ENCODE measurements around the gene HADHB.

Gene HADHB

GRCh38 chr2:26312471-26312870 lies 67.7 kb downstream of the HADHB start:
- TF ChIP-seq, protein P1, sequence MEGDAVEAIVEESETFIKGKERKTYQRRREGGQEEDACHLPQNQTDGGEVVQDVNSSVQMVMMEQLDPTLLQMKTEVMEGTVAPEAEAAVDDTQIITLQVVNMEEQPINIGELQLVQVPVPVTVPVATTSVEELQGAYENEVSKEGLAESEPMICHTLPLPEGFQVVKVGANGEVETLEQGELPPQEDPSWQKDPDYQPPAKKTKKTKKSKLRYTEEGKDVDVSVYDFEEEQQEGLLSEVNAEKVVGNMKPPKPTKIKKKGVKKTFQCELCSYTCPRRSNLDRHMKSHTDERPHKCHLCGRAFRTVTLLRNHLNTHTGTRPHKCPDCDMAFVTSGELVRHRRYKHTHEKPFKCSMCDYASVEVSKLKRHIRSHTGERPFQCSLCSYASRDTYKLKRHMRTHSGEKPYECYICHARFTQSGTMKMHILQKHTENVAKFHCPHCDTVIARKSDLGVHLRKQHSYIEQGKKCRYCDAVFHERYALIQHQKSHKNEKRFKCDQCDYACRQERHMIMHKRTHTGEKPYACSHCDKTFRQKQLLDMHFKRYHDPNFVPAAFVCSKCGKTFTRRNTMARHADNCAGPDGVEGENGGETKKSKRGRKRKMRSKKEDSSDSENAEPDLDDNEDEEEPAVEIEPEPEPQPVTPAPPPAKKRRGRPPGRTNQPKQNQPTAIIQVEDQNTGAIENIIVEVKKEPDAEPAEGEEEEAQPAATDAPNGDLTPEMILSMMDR (IDR thresholded peaks at IDR 0.05; ENCODE audit: low read depth, low read length, missing control alignments), result no peak
- in situ Hi-C loops (cut with HindIII; ENCODE audit: low pct_ligation_motif_present, low sequenced_read_pairs), result no loop called here
- Histone ChIP-seq H3K27ac (no peak overlapping the region), H3K4me3 (ENCODE audit: low read depth, low read length) (no peak overlapping the region), H3K27me3 (replicated peaks) (peaks cover 5% of the 10 kb centered on the region), H3K36me3 (replicated peaks) (no peaks in the 10 kb centered on the region)
- no peak for DNase-seq

- in situ Hi-C loops (cut with HindIII; ENCODE audit: low pct_ligation_motif_present, low sequenced_read_pairs), result no loop called here
- no peaks in the 10 kb centered on the region for H3K36me3 ChIP-seq (replicated peaks)
- H3K27ac ChIP-seq, result no peak overlapping the region
- peaks cover 5% of the 10 kb centered on the region for H3K27me3 ChIP-seq (replicated peaks)
- DNase-seq, result no peak
- H3K4me3 ChIP-seq (ENCODE audit: low read depth, low read length), result no peak overlapping the region
- TF ChIP-seq, protein P1 (IDR thresholded peaks at IDR 0.05; ENCODE audit: low read depth, low read length, missing control alignments), result no peak
These were observed 68.7 kb downstream of the HADHB start for GRCh38 chr2:26313446-26313845.

GRCh38 chr2:26314243-26314642 lies 69.5 kb downstream of the HADHB start:
- H3K27me3 ChIP-seq (replicated peaks), result peaks cover 5% of the 10 kb centered on the region
- in situ Hi-C loops (cut with HindIII; ENCODE audit: low pct_ligation_motif_present, low sequenced_read_pairs), result no loop called here

DNA sequence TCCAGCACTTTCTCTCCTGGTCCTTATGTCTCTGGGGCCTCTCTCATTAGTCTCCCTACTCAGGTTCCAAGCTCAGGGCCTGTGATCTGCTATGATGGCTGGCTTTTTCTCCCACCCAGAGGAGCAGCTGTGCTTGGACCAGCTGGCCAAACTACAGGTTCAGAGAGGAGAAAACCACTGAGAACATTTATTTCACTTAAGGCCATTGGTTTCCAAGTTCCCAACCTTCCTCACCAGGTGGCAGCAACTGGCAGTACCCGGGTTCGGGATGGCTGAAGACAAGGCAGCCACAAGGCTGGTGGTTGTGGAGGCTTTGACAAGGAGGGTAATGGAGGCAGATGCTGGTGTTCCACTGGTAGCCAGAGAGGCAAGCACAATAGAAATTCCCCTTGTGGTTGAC lies 71.3 kb downstream of the HADHB start:
- no peaks in the 10 kb centered on the region for H3K36me3 ChIP-seq (replicated peaks)
- H3K27ac ChIP-seq, result no peak overlapping the region
- H3K4me3 ChIP-seq (ENCODE audit: low read depth, low read length), result no peak overlapping the region
- DNase-seq, result no peak
- TF ChIP-seq, protein P1 (IDR thresholded peaks at IDR 0.05; ENCODE audit: low read depth, low read length, missing control alignments), result peak; percentile 54
- in situ Hi-C loops (cut with HindIII; ENCODE audit: low pct_ligation_motif_present, low sequenced_read_pairs), result no loop called here
- peaks cover 5% of the 10 kb centered on the region for H3K27me3 ChIP-seq (replicated peaks)

More at GRCh38 chr2:26314243-26314642, 69.5 kb downstream of the HADHB start:
- no peak overlapping the region for H3K27ac ChIP-seq
- DNase-seq, result no peak
- TF ChIP-seq, protein P1 (IDR thresholded peaks at IDR 0.05; ENCODE audit: low read depth, low read length, missing control alignments), result peak; percentile 30
- no peaks in the 10 kb centered on the region for H3K36me3 ChIP-seq (replicated peaks)
- no peak overlapping the region for H3K4me3 ChIP-seq (ENCODE audit: low read depth, low read length)

DNA sequence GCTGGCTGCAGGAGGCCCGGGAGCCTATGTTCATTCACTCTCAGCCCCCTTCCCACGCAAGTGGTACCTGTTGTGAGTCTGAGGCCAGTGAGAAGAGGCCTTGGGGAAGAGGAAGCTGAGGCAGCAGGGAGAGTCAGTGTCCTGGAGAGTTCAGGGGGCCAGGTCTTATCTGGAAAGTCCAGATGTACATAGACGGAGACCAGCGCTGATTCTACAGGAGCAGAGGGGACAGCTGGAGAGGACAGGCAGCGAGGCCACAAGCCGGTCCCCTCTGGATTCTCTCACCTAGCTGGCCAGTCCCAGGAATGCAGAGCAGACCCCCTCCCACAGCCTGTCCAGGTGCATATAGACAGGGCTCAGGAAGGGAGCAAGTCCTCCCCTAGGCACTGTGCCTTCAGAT lies 72.1 kb downstream of the HADHB start:
- DNase-seq, result no peak
- in situ Hi-C loops (cut with HindIII; ENCODE audit: low pct_ligation_motif_present, low sequenced_read_pairs), result no loop called here
- TF ChIP-seq, protein P1 (IDR thresholded peaks at IDR 0.05; ENCODE audit: low read depth, low read length, missing control alignments), result no peak
- Histone ChIP-seq H3K27me3 (replicated peaks) (peaks cover 5% of the 10 kb centered on the region), H3K4me3 (ENCODE audit: low read depth, low read length) (no peak overlapping the region), H3K27ac (no peak overlapping the region), H3K36me3 (replicated peaks) (no peaks in the 10 kb centered on the region)

DNA sequence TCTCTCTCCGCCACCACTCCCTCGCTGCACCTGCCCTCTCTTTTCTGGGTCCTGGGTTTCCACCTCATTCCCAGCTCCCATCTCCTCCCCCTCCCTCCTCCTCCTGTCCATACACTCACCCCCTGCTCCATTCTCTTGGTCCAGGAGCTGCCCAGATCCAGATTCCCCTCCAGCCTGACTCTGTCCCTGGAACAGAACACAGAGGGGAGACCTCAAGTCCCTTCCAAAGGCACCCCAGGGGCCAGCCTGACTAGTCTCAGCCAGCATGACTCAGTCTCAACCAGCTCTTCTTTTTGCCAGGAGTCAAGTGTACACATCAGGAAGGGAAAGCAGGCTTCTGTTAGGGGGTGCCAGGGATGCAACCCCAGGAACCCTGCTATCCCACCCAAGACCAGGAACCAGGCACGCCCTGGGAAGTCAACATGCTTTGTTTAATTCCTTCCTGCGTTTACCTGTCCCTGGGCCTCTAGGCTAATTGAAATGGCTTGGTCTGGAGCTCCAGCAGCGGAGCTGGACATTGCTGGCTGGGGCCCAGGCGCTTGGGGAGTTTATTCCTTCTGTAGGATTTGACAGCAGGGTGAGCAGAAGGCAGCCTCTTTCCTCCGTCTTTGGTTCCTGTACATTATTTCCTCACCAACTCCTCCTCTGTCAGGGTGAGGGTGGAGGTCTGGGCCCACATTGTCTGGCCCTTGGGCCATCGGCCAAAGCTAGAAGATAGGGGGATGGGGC lies 72.8 kb downstream of the HADHB start:
- Histone ChIP-seq H3K27ac (no peak overlapping the region), H3K4me3 (ENCODE audit: low read depth, low read length) (no peak overlapping the region), H3K27me3 (replicated peaks) (peaks cover 5% of the 10 kb centered on the region), H3K36me3 (replicated peaks) (no peaks in the 10 kb centered on the region)
- DNase-seq, result no peak
- in situ Hi-C loops (cut with HindIII; ENCODE audit: low pct_ligation_motif_present, low sequenced_read_pairs), result no loop called here
- TF ChIP-seq, protein P1 (IDR thresholded peaks at IDR 0.05; ENCODE audit: low read depth, low read length, missing control alignments), result no peak

Measured in brain microvascular endothelial cell (primary cell).